ENCODE data around the gene HDDC3.

HDDC3 gene

DNA sequence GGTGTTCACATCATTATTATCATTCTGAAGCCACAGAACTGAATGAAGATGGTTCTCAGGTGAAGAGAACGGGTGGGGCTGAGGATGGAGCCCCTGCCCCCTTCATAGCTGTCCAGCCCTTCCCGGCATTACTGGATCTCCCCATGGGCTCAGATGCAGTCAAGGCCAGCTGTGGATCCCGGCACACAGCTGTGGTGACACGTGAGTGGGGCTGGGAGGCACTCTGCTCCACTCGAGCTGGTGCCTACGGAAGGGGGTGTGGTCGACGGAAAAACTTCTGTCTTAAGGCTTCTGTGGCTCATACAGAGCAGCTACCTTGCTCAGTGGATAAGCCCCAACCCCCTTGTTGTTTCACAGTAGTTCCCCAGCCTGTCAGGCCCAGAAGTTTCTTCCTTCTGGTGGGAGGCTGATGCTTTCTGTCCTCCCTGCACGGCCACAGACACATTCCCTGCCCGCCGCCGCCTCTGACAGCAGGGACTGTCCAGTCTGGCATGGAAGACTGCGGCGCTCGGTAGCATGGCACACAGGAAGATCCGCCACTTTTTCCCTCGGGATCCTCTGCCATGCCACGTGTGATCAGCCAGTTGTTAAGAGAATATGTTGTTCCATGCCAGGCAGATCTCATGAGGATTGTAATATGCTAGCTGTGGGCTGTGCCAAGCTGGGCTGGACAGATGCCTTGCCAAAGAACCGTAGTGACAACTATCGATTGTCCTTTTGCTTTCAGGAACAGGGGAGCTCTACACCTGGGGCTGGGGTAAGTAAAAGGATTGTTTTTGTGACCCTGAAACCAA is 28.1 kb upstream of the HDDC3 start:
- ChIA-PET CTCF (interaction anchor here (0.8 to 8.4 kb wide), 3 partner anchors 26 to 89 kb away, joined by 3 to 77 read pairs (median 4); partner anchors contain the start of genes HDDC3 and UNC45A), POLR2A (interaction anchor here (0.9 to 1.0 kb wide), 2 partner anchors 8 to 26 kb away, joined by 3 to 4 read pairs; partner anchors contain the start of gene UNC45A)
- DNase-seq (ENCODE audit: extremely low spot score): no peak
- TF ChIP-seq BHLHE40 (IDR thresholded peaks at IDR 0.05; ENCODE audit: borderline replicate concordance) (no peak), ELF4 (IDR thresholded peaks at IDR 0.05) (no peak), ZNF384 (IDR thresholded peaks at IDR 0.05) (no peak), L3MBTL2 (conservative IDR thresholded peaks at IDR 0.05) (no peak)

DNA sequence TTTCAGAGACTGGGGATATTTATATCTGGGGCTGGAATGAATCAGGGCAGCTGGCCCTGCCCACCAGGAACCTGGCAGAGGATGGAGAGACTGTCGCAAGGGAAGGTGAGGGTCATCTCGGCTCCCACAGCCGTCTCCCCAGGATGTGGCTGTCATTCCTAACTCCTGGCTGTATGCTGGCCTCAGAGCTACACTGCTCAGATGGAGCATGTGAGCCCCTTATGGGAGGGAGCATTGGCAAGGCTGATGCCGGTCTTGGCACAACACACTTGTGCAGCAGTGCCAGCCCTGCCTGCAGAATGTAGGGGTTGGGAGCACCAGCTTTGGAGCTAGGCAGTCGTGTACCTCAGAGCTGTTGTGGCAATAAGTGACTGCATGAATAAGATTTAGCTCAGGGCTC is 27.5 kb upstream of the HDDC3 start:
- ChIA-PET CTCF (interaction anchor here (0.8 to 8.4 kb wide), 3 partner anchors 26 to 90 kb away, joined by 3 to 77 read pairs (median 4); partner anchors contain the start of genes HDDC3 and UNC45A), POLR2A (interaction anchor here (0.9 kb wide), 1 partner anchor 25 kb away, joined by 4 read pairs; the partner anchor contains the start of gene UNC45A)
- no peak for TF ChIP-seq BHLHE40 (IDR thresholded peaks at IDR 0.05; ENCODE audit: borderline replicate concordance)
- TF ChIP-seq CTBP1 (IDR thresholded peaks at IDR 0.05; ENCODE audit: borderline replicate concordance): no peak
- no peak for TF ChIP-seq ARNT (IDR thresholded peaks at IDR 0.05)
- no peak for TF ChIP-seq NFRKB (IDR thresholded peaks at IDR 0.05)
- TF ChIP-seq SP1 (IDR thresholded peaks at IDR 0.05): no peak
- DNase-seq (ENCODE audit: extremely low spot score): no peak

DNA sequence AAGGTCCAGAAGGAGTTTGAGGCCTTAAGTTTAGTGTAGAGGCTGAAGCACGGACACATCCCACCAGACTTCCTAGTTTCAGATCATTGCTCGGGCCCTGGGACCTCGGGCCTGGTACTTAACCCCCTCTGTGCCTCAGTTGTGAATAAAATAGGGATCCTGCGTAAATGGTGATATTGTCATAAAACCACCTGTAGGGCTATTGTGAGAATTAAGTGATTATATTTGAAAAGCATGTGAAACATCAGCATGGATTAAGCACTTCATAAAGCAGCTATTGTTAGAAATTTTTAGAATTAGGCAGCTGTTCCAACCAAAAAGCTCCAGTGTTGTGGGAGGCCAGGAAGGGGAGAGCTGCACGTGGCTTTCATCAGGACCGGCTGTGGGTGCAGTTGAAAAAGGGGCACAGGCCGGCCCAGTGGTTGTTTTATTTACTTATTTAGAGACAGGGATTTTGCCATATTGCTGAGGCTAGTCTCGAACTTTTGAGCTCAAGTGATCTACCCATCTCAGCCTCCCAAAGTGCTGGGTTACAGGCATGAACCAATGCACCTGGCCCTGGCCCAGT is 26.8 kb upstream of the HDDC3 start:
- CTCF ChIA-PET: interaction anchor here (0.7 to 8.4 kb wide), 2 partner anchors 25 to 1380 kb away, joined by 3 to 77 read pairs; partner anchors contain the start of genes HDDC3 and UNC45A
- DNase-seq (ENCODE audit: extremely low spot score): no peak
- POLR2A ChIA-PET: interaction anchor here (1.4 to 6.2 kb wide), 2 partner anchors 28 to 36 kb away, joined by 3 to 60 read pairs; partner anchors contain the start of genes HDDC3 and PRC1
- TF ChIP-seq LEF1 (IDR thresholded peaks at IDR 0.05; ENCODE audit: borderline replicate concordance) (no peak), CTBP1 (IDR thresholded peaks at IDR 0.05; ENCODE audit: borderline replicate concordance) (no peak), FOXK2 (IDR thresholded peaks at IDR 0.05) (no peak), ZNF384 (IDR thresholded peaks at IDR 0.05) (no peak), FOXM1 (IDR thresholded peaks at IDR 0.05; ENCODE audit: borderline replicate concordance) (no peak), HDGF (IDR thresholded peaks at IDR 0.05; ENCODE audit: borderline replicate concordance) (no peak), L3MBTL2 (conservative IDR thresholded peaks at IDR 0.05) (no peak), FOXA1 (IDR thresholded peaks at IDR 0.05) (no peak), ELF4 (IDR thresholded peaks at IDR 0.05) (no peak), SP1 (IDR thresholded peaks at IDR 0.05) (no peak), TARDBP (IDR thresholded peaks at IDR 0.05) (no peak)

DNA sequence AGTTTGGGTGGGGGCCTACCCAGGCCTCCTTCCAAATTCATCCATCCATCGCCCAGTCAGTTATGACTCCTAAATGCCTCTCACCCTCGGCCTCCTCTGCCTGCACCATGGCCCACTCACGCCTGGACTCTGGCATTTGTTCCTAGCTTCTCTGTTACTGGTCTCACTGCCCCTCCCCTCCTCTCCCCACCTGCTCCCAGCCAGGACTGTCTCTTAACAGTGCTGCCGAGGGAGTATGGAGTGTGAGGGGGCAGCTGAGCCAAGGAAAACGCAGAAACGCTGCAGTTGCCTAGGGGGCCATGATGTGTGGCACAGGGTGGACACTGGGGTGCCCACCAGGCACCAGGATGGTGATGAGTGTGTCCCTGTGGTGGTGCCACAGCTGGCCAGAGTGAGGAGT is 25.4 kb upstream of the HDDC3 start:
- no peak for TF ChIP-seq FOXA1 (IDR thresholded peaks at IDR 0.05)
- TF ChIP-seq HDGF (IDR thresholded peaks at IDR 0.05; ENCODE audit: borderline replicate concordance): no peak
- DNase-seq (ENCODE audit: extremely low spot score): no peak
- ChIA-PET POLR2A (interaction anchor here (0.9 to 6.2 kb wide), 4 partner anchors 26 to 64 kb away, joined by 3 to 60 read pairs (median 3); partner anchors contain the start of genes HDDC3 and PRC1), CTCF (interaction anchor here (1.1 to 8.4 kb wide), 4 partner anchors 8 to 75 kb away, joined by 3 to 77 read pairs (median 12); partner anchors contain the start of genes HDDC3, UNC45A and VPS33B)

DNA sequence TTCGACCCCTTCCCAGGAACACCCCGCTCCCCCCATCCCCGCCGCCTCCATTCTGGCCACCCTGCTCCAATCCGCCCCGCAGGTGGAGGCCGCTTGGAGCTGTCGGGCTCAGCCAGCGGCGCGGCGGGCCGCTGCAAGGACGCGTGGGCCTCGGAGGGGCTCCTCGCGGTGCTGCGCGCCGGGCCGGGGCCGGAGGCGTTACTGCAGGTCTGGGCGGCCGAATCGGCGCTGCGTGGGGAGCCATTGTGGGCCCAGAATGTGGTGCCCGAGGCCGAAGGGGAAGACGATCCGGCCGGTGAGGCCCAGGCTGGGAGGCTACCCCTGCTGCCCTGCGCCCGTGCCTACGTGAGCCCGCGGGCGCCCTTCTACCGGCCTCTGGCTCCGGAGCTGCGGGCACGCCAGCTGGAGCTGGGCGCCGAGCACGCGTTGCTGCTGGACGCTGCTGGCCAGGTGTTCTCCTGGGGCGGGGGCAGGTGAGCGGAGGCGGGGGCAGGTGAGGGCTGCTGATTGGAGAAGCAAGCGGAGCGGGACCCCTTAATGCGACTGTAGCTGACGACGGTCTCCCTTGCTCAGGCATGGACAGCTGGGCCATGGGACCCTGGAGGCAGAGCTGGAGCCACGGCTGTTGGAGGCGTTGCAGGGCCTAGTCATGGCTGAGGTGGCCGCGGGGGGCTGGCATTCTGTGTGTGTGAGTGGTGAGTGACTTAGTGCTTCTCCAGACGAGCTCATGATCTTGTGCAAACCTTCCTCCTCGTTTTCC is 24.9 kb upstream of the HDDC3 start:
- POLR2A ChIA-PET: interaction anchor here (0.9 to 6.2 kb wide), 4 partner anchors 22 to 64 kb away, joined by 3 to 60 read pairs (median 9); partner anchors contain the start of genes HDDC3 and UNC45A
- CTCF ChIA-PET: interaction anchor here (0.6 to 8.4 kb wide), 17 partner anchors 9 to 1761 kb away, joined by 3 to 77 read pairs (median 5); partner anchors contain the start of genes HDDC3, UNC45A and VPS33B
- no peak for DNase-seq (ENCODE audit: extremely low spot score)
- TF ChIP-seq BHLHE40 (IDR thresholded peaks at IDR 0.05; ENCODE audit: borderline replicate concordance) (no peak), ARNT (IDR thresholded peaks at IDR 0.05) (no peak), ZNF384 (IDR thresholded peaks at IDR 0.05) (no peak), FOXA1 (IDR thresholded peaks at IDR 0.05) (no peak), HDGF (IDR thresholded peaks at IDR 0.05; ENCODE audit: borderline replicate concordance) (no peak), LEF1 (IDR thresholded peaks at IDR 0.05; ENCODE audit: borderline replicate concordance) (no peak), ELF4 (IDR thresholded peaks at IDR 0.05) (no peak), SP1 (IDR thresholded peaks at IDR 0.05) (no peak), L3MBTL2 (conservative IDR thresholded peaks at IDR 0.05) (no peak), TARDBP (IDR thresholded peaks at IDR 0.05) (no peak), SUZ12 (IDR thresholded peaks at IDR 0.05) (no peak), FOXK2 (IDR thresholded peaks at IDR 0.05) (no peak), CTBP1 (IDR thresholded peaks at IDR 0.05; ENCODE audit: borderline replicate concordance) (no peak), FOXM1 (IDR thresholded peaks at IDR 0.05; ENCODE audit: borderline replicate concordance) (no peak), NFRKB (IDR thresholded peaks at IDR 0.05) (no peak)
- TF ChIP-seq, protein P1, sequence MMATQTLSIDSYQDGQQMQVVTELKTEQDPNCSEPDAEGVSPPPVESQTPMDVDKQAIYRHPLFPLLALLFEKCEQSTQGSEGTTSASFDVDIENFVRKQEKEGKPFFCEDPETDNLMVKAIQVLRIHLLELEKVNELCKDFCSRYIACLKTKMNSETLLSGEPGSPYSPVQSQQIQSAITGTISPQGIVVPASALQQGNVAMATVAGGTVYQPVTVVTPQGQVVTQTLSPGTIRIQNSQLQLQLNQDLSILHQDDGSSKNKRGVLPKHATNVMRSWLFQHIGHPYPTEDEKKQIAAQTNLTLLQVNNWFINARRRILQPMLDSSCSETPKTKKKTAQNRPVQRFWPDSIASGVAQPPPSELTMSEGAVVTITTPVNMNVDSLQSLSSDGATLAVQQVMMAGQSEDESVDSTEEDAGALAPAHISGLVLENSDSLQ (IDR thresholded peaks at IDR 0.05): no peak

DNA sequence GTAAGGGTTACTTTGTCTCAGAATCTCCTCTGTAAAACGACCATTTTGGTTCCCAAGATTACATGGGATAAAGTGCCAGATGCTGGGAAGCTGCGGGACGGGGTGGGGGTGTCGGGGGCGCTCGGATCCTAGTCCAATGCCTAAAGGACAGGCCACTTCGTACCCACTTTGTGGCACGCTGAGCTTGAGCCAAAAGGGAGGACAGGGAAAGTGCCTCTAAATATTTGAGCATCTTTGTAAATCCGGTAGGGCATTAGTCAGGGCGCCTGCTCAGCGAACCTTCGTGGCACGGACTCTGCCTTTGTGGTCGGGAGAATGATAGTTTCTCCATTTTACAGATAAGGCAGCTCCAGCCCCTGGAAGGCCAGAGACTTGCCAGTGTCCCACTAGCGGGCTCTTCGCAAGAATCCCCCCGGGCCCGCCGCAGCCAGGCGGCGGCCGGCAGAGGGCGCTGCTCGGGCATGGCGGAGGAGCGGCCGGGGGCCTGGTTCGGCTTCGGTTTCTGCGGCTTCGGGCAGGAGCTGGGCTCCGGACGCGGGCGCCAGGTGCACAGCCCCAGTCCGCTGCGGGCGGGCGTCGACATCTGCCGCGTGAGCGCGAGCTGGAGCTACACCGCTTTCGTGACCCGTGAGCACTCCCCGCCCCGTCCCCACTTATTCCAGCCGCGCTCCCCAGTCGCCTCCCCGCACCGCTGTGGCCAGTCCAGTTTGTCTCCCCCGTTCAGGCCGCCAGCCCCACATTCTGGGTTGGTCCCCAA is 24.1 kb upstream of the HDDC3 start:
- CTCF ChIA-PET: interaction anchor here (0.6 to 8.4 kb wide), 19 partner anchors 10 to 1760 kb away, joined by 3 to 77 read pairs (median 4); partner anchors contain the start of genes HDDC3, UNC45A and VPS33B
- POLR2A ChIA-PET: interaction anchor here (0.7 to 6.2 kb wide), 5 partner anchors 10 to 38 kb away, joined by 3 to 60 read pairs (median 5); partner anchors contain the start of genes HDDC3, PRC1 and UNC45A
- no peak for DNase-seq (ENCODE audit: extremely low spot score)
- TF ChIP-seq SUZ12 (IDR thresholded peaks at IDR 0.05) (no peak), ELF4 (IDR thresholded peaks at IDR 0.05) (no peak), ARNT (IDR thresholded peaks at IDR 0.05) (no peak), HDGF (IDR thresholded peaks at IDR 0.05; ENCODE audit: borderline replicate concordance) (no peak), NFRKB (IDR thresholded peaks at IDR 0.05) (no peak), FOXM1 (IDR thresholded peaks at IDR 0.05; ENCODE audit: borderline replicate concordance) (no peak), LEF1 (IDR thresholded peaks at IDR 0.05; ENCODE audit: borderline replicate concordance) (no peak), L3MBTL2 (conservative IDR thresholded peaks at IDR 0.05) (no peak), FOXA1 (IDR thresholded peaks at IDR 0.05) (no peak), TARDBP (IDR thresholded peaks at IDR 0.05) (no peak), FOXK2 (IDR thresholded peaks at IDR 0.05) (no peak), ZNF384 (IDR thresholded peaks at IDR 0.05) (no peak), CTBP1 (IDR thresholded peaks at IDR 0.05; ENCODE audit: borderline replicate concordance) (no peak), BHLHE40 (IDR thresholded peaks at IDR 0.05; ENCODE audit: borderline replicate concordance) (no peak), SP1 (IDR thresholded peaks at IDR 0.05) (no peak)
- TF ChIP-seq, protein P1 (IDR thresholded peaks at IDR 0.05): no peak

Measured in HEK293T (cell line).